ENCODE measurements around the gene RAB27B. TPM values are rescaled to one million over a fixed set of nuclear protein-coding genes. Genes with fewer than 3 reads are reported as not detected.

The RAB27B gene
- total RNA-seq, 3 donors from 2014 or later, result 0.05 to 0.78 (median 0.14) TPM

DNA sequence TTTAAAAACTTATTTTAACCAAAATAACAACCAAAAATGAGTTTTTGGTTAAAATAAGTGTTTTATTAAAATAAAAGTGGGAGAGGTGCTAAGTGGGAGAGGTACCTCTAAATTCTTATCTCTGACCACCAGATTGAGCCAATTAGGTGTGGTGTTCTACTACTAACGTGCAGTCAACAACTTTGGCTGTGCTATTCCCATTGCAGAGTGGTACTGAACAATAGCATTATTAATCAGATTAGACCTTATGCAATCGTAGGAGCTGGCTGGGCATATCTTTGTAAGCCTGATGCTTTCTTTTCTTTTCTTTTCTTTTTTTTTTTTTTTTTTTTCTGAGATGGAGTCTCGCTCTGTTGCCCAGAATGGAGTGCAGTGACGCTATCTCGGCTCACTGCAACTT lies 38.9 kb downstream of the RAB27B start:
- Mint-ChIP-seq H3K27me3 (ENCODE audit: low read depth) (no peaks in the 10 kb centered on the region), H3K36me3 (ENCODE audit: insufficient read depth) (peaks cover 2% of the 10 kb centered on the region), H3K9me3 (no peaks in the 10 kb centered on the region), H3K4me3 (no peak overlapping the region), H3K4me1 (ENCODE audit: low read depth) (no peaks in the 10 kb centered on the region)
- ATAC-seq (no peak), DNase-seq (no peak)

DNA sequence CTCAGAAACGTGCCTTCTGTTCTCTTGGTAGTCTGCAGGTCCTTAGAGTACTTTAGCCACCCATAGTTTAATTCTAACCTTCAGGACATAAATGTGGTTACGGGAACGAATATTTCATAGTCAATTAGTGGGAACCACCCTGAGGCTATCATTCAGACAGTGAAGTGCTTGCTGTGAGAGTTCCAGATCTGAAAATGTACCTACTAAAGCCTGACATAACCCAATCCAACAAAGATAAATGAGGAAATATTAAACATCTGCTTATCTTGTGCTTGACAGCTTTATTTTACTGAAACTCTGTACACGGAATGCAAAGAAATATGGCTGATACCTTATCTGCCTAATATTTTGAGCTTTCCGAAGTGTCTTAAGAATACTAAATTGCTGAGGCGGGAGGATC lies 43.0 kb downstream of the RAB27B start:
- Mint-ChIP-seq H3K9me3 (no peaks in the 10 kb centered on the region), H3K4me1 (ENCODE audit: low read depth) (peaks cover 7% of the 10 kb centered on the region), H3K4me3 (no peak overlapping the region), H3K36me3 (ENCODE audit: insufficient read depth) (peaks cover 2% of the 10 kb centered on the region), H3K27me3 (ENCODE audit: low read depth) (no peaks in the 10 kb centered on the region)
- ATAC-seq, result no peak
- no peak for DNase-seq

DNA sequence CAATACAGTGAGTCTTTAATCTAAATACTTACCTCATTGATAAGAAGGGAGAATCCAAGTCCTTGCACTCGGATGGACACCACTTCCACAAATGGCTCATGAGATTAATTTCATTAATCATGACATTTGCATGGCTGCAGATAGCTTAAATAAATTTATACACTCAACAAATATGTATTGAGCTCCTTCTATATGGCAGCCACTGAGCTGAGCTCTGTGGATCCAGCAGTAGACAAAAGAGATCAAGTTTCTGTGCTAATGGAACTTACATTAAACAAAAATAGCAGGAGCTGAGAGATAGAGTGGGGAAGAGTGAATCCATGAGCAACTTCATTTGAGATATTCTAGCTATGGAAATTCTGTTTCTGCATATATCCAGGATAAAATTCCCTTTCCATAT lies 44.4 kb downstream of the RAB27B start:
- no peak overlapping the region for H3K4me3 Mint-ChIP-seq
- DNase-seq (no peak), ATAC-seq (no peak)
- H3K27me3 Mint-ChIP-seq (ENCODE audit: low read depth), result no peaks in the 10 kb centered on the region
- H3K9me3 Mint-ChIP-seq, result no peaks in the 10 kb centered on the region
- H3K36me3 Mint-ChIP-seq (ENCODE audit: insufficient read depth), result peaks cover 2% of the 10 kb centered on the region
- peaks cover 7% of the 10 kb centered on the region for H3K4me1 Mint-ChIP-seq (ENCODE audit: low read depth)

DNA sequence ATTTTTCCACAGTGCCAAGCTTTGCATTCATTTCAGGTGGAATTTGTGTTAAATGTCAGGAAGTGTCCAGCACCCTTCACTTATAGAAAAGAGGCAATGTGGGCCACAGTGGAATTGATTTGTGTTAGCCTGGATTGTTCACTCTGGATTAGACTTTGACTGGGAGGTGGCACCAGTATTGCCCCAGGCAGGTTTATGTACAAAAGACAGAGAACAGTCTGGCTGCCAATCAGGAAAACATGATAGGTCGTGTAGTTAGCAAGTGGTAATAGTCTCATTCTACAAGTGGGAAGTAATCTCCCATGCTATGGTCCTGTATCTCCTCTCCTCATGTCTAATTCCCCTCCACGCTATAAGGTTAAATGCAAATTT lies 45.6 kb downstream of the RAB27B start:
- H3K27me3 Mint-ChIP-seq (ENCODE audit: low read depth), result no peaks in the 10 kb centered on the region

DNA sequence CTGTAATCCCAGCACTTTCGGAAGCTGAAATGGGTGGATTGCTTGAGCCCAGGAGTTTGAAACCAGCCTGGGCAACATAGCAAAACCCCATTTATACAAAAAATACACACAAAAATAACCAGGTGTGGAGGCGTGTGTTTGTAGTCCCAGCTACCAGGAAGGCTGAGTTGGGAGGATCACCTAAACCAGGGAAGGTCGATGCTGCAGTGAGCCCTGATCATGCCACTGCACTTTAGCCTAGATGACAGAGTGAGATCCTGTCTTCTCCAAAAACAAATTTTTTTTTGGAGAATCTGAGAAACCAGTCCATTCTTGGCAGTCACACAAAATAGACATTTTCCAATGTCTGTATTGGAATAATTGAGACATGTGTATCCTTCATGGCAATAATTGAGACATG lies 46.8 kb downstream of the RAB27B start:
- ATAC-seq (no peak), DNase-seq (no peak)
- peaks cover 5% of the 10 kb centered on the region for H3K36me3 Mint-ChIP-seq (ENCODE audit: insufficient read depth)
- H3K27me3 Mint-ChIP-seq (ENCODE audit: low read depth), result no peaks in the 10 kb centered on the region
- H3K4me3 Mint-ChIP-seq, result no peak overlapping the region
- peaks cover 7% of the 10 kb centered on the region for H3K4me1 Mint-ChIP-seq (ENCODE audit: low read depth)
- no peaks in the 10 kb centered on the region for H3K9me3 Mint-ChIP-seq

More for the DNA sequence above, 45.6 kb downstream of the RAB27B start:
- Mint-ChIP-seq H3K36me3 (ENCODE audit: insufficient read depth) (peaks cover 2% of the 10 kb centered on the region), H3K9me3 (no peaks in the 10 kb centered on the region), H3K4me1 (ENCODE audit: low read depth) (peaks cover 7% of the 10 kb centered on the region), H3K4me3 (no peak overlapping the region)
- ATAC-seq, result no peak
- DNase-seq, result no peak

DNA sequence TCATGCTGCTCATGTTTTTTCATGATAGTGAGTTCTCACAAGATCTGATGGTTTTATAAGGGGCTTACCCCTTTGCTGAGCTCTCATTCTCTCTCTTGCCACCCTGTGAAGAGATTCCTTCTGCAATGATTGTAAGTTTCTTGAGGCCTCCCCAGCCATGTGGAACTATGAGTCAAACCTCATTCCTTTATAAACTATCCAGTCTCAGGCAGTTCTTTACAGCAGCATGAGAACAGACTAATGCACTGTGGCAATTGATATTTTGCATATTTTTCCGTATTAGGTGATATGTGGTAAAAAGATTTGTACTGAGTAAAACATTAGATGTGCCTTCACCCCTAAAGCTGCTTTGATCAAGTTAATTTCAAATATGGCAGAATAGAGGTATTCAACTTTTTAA lies 48.8 kb downstream of the RAB27B start:
- DNase-seq, result no peak
- peaks cover 7% of the 10 kb centered on the region for H3K4me1 Mint-ChIP-seq (ENCODE audit: low read depth)
- H3K36me3 Mint-ChIP-seq (ENCODE audit: insufficient read depth), result peaks cover 5% of the 10 kb centered on the region
- no peak for ATAC-seq
- no peaks in the 10 kb centered on the region for H3K9me3 Mint-ChIP-seq
- no peak overlapping the region for H3K4me3 Mint-ChIP-seq
- H3K27me3 Mint-ChIP-seq (ENCODE audit: low read depth), result no peaks in the 10 kb centered on the region

DNA sequence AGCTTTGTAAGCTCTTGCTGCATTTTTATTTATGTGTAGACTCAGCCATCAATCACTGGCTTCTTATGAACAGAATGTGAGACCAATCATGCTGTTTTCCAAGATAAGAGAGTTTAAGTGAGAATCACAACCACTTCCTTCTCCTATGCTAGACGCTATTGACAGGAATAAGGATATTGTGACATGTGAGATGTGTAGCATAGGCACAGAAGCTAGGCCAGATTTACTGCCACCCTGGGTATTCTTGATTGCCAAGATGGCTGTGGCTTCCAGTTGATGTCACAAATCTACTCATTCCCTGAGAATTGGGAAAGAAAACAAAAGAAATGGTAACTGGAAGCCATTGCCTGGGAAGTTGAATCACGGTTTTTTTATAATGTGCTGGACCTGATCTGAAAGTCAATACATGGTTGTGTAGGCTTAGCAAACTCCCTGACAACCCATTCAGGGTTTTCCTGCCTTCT lies 49.9 kb downstream of the RAB27B start:
- peaks cover 2% of the 10 kb centered on the region for H3K4me1 Mint-ChIP-seq (ENCODE audit: low read depth)
- no peak overlapping the region for H3K4me3 Mint-ChIP-seq
- H3K36me3 Mint-ChIP-seq (ENCODE audit: insufficient read depth), result peaks cover 5% of the 10 kb centered on the region
- no peaks in the 10 kb centered on the region for H3K9me3 Mint-ChIP-seq
- H3K27me3 Mint-ChIP-seq (ENCODE audit: low read depth), result no peaks in the 10 kb centered on the region
- ATAC-seq, result no peak
- DNase-seq, result no peak

DNA sequence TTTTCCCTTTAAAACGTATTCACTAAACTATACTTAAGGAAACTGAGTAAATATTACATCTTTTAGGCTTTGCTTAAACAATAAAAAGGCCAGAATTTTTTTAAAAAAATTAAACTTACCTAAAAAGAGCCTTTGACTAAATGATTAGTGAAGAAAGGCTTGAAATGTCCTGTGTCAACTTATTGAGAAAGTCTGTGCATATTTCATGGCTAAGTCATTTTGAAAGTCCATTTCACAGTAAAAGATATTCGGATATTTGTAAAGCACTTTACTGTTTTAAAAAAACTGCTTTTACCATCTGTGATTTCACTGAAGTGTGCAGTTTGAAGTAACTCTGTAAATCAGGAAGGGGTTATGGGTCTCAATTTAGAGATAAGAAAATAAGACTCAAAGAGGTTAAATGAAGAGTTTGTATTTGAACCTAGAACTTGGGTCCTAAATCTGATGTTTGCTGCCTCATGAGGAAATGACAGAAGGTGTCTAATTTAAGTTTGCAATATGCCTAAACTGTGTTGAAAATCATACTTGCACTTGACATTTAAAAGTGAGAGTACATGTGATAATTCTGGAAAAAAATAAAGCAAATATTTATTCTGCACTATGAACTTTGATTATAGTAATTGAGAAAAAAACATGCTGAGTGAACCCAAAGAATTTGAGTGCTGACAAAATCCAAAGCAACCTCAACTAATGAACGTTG lies 50.5 kb downstream of the RAB27B start:
- Mint-ChIP-seq H3K9me3 (no peaks in the 10 kb centered on the region), H3K36me3 (ENCODE audit: insufficient read depth) (peaks cover 5% of the 10 kb centered on the region), H3K4me1 (ENCODE audit: low read depth) (no peaks in the 10 kb centered on the region), H3K27me3 (ENCODE audit: low read depth) (no peaks in the 10 kb centered on the region), H3K4me3 (no peak overlapping the region)
- no peak for DNase-seq
- ATAC-seq, result no peak

DNA sequence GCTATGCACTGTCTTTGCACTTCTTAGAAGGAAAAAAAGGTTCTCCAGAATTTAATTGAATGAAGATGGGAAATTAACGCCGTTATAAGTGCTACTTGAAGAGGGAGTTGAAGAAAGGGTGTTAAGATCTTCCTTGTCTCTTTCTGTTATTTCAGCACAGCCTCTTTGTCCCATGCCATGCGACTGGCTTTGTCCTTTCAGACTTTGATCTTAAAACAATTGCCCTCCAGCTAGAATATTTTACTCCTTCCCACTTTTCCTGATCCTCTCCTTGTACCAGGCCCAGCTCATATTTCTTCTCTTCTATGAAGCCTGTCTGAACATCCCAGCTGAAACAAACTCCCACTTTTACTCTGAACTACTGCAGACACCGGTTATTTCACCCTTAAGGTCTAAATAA lies 51.4 kb downstream of the RAB27B start:
- Mint-ChIP-seq H3K9me3 (no peaks in the 10 kb centered on the region), H3K4me3 (no peak overlapping the region), H3K4me1 (ENCODE audit: low read depth) (no peaks in the 10 kb centered on the region), H3K36me3 (ENCODE audit: insufficient read depth) (peaks cover 5% of the 10 kb centered on the region), H3K27me3 (ENCODE audit: low read depth) (no peaks in the 10 kb centered on the region)
- ATAC-seq (no peak), DNase-seq (no peak)

DNA sequence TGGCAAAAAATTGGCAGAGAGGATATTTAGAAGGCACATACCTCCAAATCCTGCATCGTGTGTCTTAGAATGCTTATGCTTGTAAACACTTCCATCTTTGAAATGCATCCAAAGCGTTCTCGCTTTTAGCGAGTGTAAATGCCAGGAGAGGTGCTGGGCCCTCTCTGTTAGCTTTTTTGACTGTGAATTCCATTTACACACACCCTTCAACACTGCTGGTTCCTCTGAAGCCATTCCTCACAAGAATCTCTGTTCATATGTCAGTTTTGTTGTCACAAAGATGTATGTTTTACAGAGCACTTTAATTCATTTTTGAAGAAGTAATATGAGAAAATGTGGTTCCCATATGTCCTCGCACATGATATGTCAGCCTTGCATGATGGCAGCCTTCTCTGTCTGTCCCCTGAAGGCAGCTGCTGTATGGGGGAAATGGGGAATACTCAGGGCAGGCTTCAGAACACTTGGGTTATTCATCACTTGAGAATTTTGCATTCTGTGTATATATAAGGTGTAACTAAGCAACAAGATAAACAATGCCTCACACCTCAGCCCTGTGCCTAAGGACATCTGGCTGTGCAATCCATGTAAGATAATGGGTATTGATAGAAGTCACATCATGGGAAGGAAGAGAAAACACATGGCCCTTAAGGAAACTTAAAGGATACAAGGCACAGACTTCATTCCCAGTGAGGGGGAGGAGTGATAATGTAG lies 52.3 kb downstream of the RAB27B start:
- H3K36me3 Mint-ChIP-seq (ENCODE audit: insufficient read depth), result peaks cover 9% of the 10 kb centered on the region
- no peaks in the 10 kb centered on the region for H3K9me3 Mint-ChIP-seq
- DNase-seq (no peak), ATAC-seq (no peak)
- no peaks in the 10 kb centered on the region for H3K27me3 Mint-ChIP-seq (ENCODE audit: low read depth)
- no peaks in the 10 kb centered on the region for H3K4me1 Mint-ChIP-seq (ENCODE audit: low read depth)
- H3K4me3 Mint-ChIP-seq, result no peak overlapping the region

DNA sequence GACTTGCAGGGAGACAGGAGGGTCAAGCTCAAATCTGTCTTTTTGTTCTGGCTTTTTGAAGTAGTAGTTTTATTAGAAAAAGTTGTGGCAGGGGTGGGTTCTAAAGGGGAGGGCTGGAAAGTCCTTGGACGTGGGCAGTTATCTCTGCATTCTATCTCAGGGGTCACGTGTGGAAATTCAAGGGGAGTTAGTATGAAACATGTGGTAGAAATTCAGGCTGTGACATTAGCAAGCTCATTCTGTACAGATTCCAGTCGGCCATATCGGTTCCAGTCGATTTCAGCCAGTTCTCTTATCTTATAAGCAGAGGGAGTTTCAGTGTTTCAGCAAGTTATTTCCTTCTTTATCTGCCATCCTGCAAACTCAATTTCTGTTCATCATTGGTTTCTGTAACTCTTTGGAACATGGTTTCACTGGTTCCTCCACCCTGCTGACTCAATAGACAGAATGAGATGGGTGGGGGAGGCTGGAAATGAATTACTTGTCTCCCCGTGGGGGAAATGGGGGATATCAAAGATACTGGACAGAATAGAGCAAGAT lies 53.0 kb downstream of the RAB27B start:
- ATAC-seq (no peak), DNase-seq (no peak)
- Mint-ChIP-seq H3K36me3 (ENCODE audit: insufficient read depth) (peaks cover 11% of the 10 kb centered on the region), H3K4me1 (ENCODE audit: low read depth) (no peaks in the 10 kb centered on the region), H3K9me3 (no peaks in the 10 kb centered on the region), H3K27me3 (ENCODE audit: low read depth) (no peaks in the 10 kb centered on the region), H3K4me3 (no peak overlapping the region)

DNA sequence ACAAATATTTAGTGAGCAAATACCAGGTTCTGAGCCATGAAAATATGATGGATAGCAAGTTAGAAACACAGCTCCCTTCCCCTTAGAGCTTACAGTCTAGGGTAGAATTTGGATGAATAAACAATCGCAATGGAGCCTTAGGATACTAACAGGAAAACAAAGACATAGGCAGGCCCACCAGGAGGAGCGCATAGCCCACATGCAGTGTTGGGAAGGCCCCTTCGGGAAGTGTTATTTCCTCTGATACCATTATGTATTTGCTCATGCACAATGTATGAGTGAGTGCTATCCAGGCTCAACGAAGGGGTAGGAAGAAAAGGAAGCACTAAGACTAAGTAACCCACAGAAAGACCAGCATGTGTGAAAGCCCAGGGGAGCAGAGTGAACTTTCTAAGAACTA lies 54.0 kb downstream of the RAB27B start:
- Mint-ChIP-seq H3K36me3 (ENCODE audit: insufficient read depth) (peaks cover 11% of the 10 kb centered on the region), H3K9me3 (no peaks in the 10 kb centered on the region), H3K4me1 (ENCODE audit: low read depth) (no peaks in the 10 kb centered on the region), H3K4me3 (no peak overlapping the region), H3K27me3 (ENCODE audit: low read depth) (no peaks in the 10 kb centered on the region)
- ATAC-seq (no peak), DNase-seq (no peak)

DNA sequence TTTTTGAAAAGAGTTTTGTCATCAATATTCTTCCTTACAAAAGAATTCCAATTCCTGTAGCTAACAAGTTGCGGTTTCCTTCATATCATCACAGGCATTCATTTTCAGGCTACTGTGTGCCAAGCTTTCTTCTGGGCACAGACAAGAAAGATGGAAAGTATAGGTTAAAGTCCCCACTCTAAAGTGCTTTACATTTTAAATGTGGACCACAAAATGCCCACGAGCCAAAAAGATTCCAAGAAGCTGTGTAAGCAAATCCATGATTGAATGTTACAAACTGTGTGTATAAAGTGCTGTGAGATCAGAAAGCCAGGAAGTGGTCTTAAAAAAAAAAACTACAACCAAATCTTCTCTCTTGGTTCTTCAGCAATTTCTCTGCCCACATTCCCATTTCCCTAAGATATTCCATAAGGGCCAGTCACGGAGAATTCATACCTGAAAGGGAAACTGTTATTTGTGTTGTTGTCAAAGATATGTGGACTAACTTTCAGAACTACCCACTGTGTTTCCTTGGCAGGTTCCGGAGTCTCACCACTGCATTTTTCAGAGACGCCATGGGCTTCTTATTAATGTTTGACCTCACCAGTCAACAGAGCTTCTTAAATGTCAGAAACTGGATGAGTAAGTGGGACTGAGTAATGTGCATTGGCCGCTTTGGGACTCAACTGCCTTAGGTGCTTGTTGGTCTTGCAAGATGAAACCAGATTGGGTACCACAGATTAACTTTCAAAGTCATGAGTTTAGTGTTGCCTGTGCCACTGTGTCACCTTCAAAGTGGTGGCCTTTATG lies 55.7 kb downstream of the RAB27B start:
- DNase-seq (no peak), ATAC-seq (no peak)
- Mint-ChIP-seq H3K4me1 (ENCODE audit: low read depth) (no peaks in the 10 kb centered on the region), H3K4me3 (no peak overlapping the region), H3K36me3 (ENCODE audit: insufficient read depth) (peaks cover 13% of the 10 kb centered on the region), H3K9me3 (no peaks in the 10 kb centered on the region), H3K27me3 (ENCODE audit: low read depth) (no peaks in the 10 kb centered on the region)

DNA sequence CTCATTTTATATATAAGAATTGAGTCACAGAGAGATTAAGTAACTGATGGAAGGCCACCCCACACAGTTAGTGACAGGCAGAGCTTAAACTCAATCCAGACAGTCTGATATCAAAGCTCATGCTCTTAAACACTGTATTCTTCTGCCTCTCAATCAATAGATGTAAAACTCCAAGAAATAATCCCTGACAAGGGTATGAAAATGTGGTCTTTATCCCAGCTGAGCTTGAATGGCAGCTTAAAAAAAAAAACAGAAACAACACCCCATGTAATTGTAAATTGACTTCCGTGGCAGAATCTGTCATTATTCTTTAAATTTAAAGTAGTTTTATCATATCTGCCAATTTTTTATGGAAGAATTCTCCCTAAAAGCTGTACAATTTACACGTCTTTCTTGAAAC lies 60.1 kb downstream of the RAB27B start:
- Mint-ChIP-seq H3K4me3 (no peak overlapping the region), H3K27me3 (ENCODE audit: low read depth) (no peaks in the 10 kb centered on the region), H3K4me1 (ENCODE audit: low read depth) (no peaks in the 10 kb centered on the region), H3K36me3 (ENCODE audit: insufficient read depth) (peaks cover 9% of the 10 kb centered on the region), H3K9me3 (no peaks in the 10 kb centered on the region)
- DNase-seq (no peak), ATAC-seq (no peak)

All from activated T-cell treated with anti-CD3 and anti-CD28 coated beads, Interleukin-2, amount 50 U/mL, for 4 hours (primary cell).